Activated B cell treated with CpG ODN at 0.5 μM for 24 hours (primary cell): ENCODE results near the gene MBD5. TPM values are rescaled to one million over a fixed set of nuclear protein-coding genes. Genes with fewer than 3 reads are reported as not detected.

Source experiments
- ATAC-seq: fragments of 200-7000 bp; cut with Tn5 transposase; one replicate; pipeline ENCODE4 v1.10.0; 2021; ENCODE audit warnings: low read depth, mild to moderate bottlenecking, moderate library complexity
- CTCF ChIA-PET: fragments of 350-600 bp; sonication (Branson Sonifier 250); formaldehyde crosslinking; loops from one replicate; lab custom pipeline; 2021; ENCODE audit warnings: antibody characterized with exemption; lab: Charles Lee
- POLR2A ChIA-PET: fragments of 350-600 bp; sonication (Branson Sonifier 250); formaldehyde crosslinking; loops from one replicate; lab custom pipeline; 2021; ENCODE audit warnings: antibody characterized with exemption; lab: Charles Lee
- DNase-seq: peaks from one replicate; pipeline ENCODE4 v3.0.0; 2022
- H3K27ac Mint-ChIP-seq: one replicate; pipeline ENCODE4 v1.8.0; 2020; ENCODE audit warnings: mixed read lengths
- H3K27me3 Mint-ChIP-seq: one replicate; pipeline ENCODE4 v1.8.0; 2021; ENCODE audit warnings: mixed read lengths
- H3K36me3 Mint-ChIP-seq: one replicate; pipeline ENCODE4 v1.8.0; 2021; ENCODE audit warnings: low read depth, mixed read lengths
- H3K4me1 Mint-ChIP-seq: one replicate; pipeline ENCODE4 v1.8.0; 2021; ENCODE audit warnings: mixed read lengths
- H3K4me3 Mint-ChIP-seq: one replicate; pipeline ENCODE4 v1.8.0; 2020; ENCODE audit warnings: mild to moderate bottlenecking, mixed read lengths
- H3K9me3 Mint-ChIP-seq: one replicate; pipeline ENCODE4 v1.8.0; 2020; ENCODE audit warnings: mixed read lengths
- CTCF ChIP-seq: fragments of 200-600 bp; IDR thresholded peaks from one replicate; pipeline ENCODE4 v1.8.0; 2022; ENCODE audit warnings: antibody characterized with exemption, mild to moderate bottlenecking
- intact Hi-C: fragments of 100-400 bp; cut with micrococcal nuclease; formaldehyde crosslinking; loops from one replicate; pipeline ENCODE4 v1.15.1; 2024
- total RNA-seq: library from RNA; stranded (reverse); gene quantifications from 2 replicates; pipeline ENCODE4 v1.2.3, GENCODE V29; 2022

The MBD5 gene
- total RNA-seq, 1 donor from 2014 or later = 55.7 TPM

GRCh38 chr2:148209603-148210002, 188.7 kb downstream of the MBD5 start:
- Mint-ChIP-seq H3K27ac (no peak overlapping the region), H3K9me3 (no peaks in the 10 kb centered on the region), H3K27me3 (no peaks in the 10 kb centered on the region), H3K4me1 (no peaks in the 10 kb centered on the region), H3K36me3 (peaks cover 5% of the 10 kb centered on the region), H3K4me3 (no peak overlapping the region)
- ChIA-PET CTCF (no interaction called here), POLR2A (no interaction called here)
- ATAC-seq (no peak), DNase-seq (no peak)
- no peak for TF ChIP-seq CTCF
- intact Hi-C loops = no loop called here

GRCh38 chr2:148218326-148219075, 197.6 kb downstream of the MBD5 start:
- ATAC-seq = no peak
- Mint-ChIP-seq H3K27ac (no peak overlapping the region), H3K27me3 (no peaks in the 10 kb centered on the region), H3K9me3 (peaks cover 13% of the 10 kb centered on the region), H3K36me3 (peaks cover 21% of the 10 kb centered on the region), H3K4me3 (no peak overlapping the region), H3K4me1 (no peaks in the 10 kb centered on the region)
- TF ChIP-seq CTCF = no peak
- intact Hi-C loops = no loop called here
- CTCF ChIA-PET = no interaction called here
- no peak for DNase-seq
- POLR2A ChIA-PET = no interaction called here

DNA sequence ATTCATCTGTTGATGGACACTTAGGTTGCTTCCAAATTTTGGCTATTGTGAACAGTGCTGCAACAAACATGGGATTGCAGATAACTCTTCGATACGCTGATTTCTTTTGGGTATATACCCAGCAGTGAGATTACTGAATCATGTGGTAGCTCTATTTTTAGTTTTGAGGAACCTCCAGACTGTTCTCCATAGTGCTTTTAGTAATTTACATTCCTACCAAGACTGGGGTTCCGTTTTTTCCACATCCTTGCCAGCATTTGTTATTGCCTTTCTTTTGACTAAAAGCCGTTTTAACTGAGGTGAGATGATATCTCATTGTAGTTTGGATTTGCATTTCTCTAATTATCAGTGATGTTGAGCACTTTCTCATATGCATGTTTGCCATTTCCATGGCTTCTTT, 200.3 kb downstream of the MBD5 start:
- intact Hi-C loops = no loop called here
- DNase-seq (no peak), ATAC-seq (no peak)
- CTCF ChIA-PET = no interaction called here
- H3K27ac Mint-ChIP-seq = no peak overlapping the region
- no peaks in the 10 kb centered on the region for H3K27me3 Mint-ChIP-seq
- peaks cover 29% of the 10 kb centered on the region for H3K36me3 Mint-ChIP-seq
- H3K4me1 Mint-ChIP-seq = no peaks in the 10 kb centered on the region
- H3K4me3 Mint-ChIP-seq = no peak overlapping the region
- H3K9me3 Mint-ChIP-seq = peaks cover 22% of the 10 kb centered on the region
- POLR2A ChIA-PET = no interaction called here
- no peak for TF ChIP-seq CTCF

DNA sequence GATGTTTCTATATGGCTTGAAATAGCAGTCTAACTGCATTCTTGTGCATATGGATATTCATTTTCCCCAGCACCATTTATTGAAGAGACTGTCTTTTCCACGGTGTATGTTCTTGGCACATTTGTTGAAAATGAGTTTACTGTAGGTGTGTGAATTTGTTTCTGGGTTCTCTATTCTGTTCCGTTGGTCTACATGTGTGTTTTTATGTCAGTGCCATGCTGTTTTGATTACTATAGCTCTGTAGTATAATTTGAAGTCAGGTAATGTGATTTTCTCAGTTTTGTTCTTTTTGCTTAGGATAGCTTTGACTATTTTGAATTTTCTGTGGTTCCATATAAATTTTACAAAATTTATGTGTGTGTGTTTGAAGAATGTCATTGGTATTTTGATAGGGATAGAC, 201.0 kb downstream of the MBD5 start:
- Mint-ChIP-seq H3K36me3 (peaks cover 29% of the 10 kb centered on the region), H3K9me3 (peaks cover 22% of the 10 kb centered on the region), H3K27me3 (no peaks in the 10 kb centered on the region), H3K4me1 (no peaks in the 10 kb centered on the region), H3K27ac (no peak overlapping the region), H3K4me3 (no peak overlapping the region)
- TF ChIP-seq CTCF = no peak
- POLR2A ChIA-PET = no interaction called here
- intact Hi-C loops = no loop called here
- DNase-seq (no peak), ATAC-seq (no peak)
- CTCF ChIA-PET = no interaction called here

GRCh38 chr2:148231858-148232257, 211.0 kb downstream of the MBD5 start:
- no peak overlapping the region for H3K4me3 Mint-ChIP-seq
- H3K4me1 Mint-ChIP-seq = no peaks in the 10 kb centered on the region
- peaks cover 18% of the 10 kb centered on the region for H3K9me3 Mint-ChIP-seq
- H3K36me3 Mint-ChIP-seq = peaks cover 58% of the 10 kb centered on the region
- TF ChIP-seq CTCF = no peak
- no peak overlapping the region for H3K27ac Mint-ChIP-seq
- no peaks in the 10 kb centered on the region for H3K27me3 Mint-ChIP-seq
- ATAC-seq = no peak
- DNase-seq = no peak
- ChIA-PET POLR2A (no interaction called here), CTCF (no interaction called here)
- intact Hi-C loops = no loop called here
